Panc1 (cell line): ENCODE measurements around the gene MAGI2.

ENCODE experiments used
- POLR2AphosphoS5 ChIP-seq: IDR thresholded peaks from 2 replicates; pipeline ENCODE4 v1.6.1; 2012; ENCODE audit warnings: mild to moderate bottlenecking, low read depth, low read length, moderate library complexity
- TF ChIP-seq, protein P1 (sequence below): fragments of 450-650 bp; IDR thresholded peaks from 2 replicates; pipeline ENCODE4 v1.5.1; 2017; ENCODE audit warnings: mild to moderate bottlenecking

DNA sequence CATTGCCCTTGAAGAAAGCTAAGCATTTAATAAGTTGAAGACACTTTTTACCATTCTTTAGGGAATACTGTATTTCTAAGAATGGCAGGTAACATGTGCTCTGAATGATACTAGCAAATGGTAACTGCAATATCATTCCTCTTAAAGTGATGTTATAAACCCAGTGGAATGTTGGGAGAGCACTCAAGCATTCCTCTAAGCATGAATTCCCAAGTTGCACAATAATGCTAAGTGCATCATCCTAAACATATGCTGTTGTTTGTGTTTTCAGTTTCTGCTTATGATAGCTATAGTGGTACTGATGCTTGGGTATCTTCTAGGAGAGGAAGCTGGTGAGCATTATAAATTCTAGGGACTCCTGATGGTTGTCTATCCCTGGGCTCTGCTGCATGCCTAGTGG is 980.9 kb downstream of the MAGI2 start:
- no peak for TF ChIP-seq POLR2AphosphoS5
- TF ChIP-seq, protein P1, sequence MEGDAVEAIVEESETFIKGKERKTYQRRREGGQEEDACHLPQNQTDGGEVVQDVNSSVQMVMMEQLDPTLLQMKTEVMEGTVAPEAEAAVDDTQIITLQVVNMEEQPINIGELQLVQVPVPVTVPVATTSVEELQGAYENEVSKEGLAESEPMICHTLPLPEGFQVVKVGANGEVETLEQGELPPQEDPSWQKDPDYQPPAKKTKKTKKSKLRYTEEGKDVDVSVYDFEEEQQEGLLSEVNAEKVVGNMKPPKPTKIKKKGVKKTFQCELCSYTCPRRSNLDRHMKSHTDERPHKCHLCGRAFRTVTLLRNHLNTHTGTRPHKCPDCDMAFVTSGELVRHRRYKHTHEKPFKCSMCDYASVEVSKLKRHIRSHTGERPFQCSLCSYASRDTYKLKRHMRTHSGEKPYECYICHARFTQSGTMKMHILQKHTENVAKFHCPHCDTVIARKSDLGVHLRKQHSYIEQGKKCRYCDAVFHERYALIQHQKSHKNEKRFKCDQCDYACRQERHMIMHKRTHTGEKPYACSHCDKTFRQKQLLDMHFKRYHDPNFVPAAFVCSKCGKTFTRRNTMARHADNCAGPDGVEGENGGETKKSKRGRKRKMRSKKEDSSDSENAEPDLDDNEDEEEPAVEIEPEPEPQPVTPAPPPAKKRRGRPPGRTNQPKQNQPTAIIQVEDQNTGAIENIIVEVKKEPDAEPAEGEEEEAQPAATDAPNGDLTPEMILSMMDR = no peak
